ENCODE data around the gene ACTR2.

DNA sequence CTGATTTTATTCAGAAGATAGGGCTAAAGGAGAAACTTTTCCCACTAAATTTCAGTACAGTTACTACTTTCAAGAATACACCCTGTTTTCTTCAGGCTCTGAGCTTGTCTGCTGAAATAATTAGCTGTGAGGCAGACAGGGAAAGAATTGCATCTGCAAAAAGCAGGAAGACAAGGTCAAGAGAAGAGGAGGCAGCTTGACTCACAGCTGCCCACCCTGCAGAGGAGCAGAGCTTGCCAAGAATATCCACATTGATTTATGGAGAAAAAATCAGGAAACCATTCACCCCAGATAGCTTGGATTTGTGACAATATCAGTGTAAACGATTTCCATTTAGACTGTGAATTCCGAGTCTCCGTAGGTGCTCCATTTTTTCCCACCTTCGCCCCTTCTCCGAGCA is 49.0 kb downstream of the ACTR2 start:
- TF ChIP-seq CTCF (IDR thresholded peaks at IDR 0.05; ENCODE audit: poor library complexity) (no peak), EZH2phosphoT487 (IDR thresholded peaks at IDR 0.05; ENCODE audit: low read depth, severe bottlenecking, unreplicated experiment) (no peak)
